Neural progenitor cell (in vitro differentiated cells): ENCODE measurements around the gene NAT9. TPM values are rescaled to one million over a fixed set of nuclear protein-coding genes. Genes with fewer than 3 reads are reported as not detected.

ENCODE experiments used
- DNase-seq: peaks from one replicate; pipeline ENCODE4 v3.0.0-alpha.2; 2016; ENCODE audit warnings: low spot score
- H2AFZ ChIP-seq: fragments of 200-600 bp; sonication (generic); replicated peaks from 2 replicates; pipeline ENCODE4 v1.6.1; 2016; ENCODE audit warnings: antibody characterized with exemption
- H3F3A ChIP-seq: fragments of 200-600 bp; sonication (generic); 2 replicates; pipeline ENCODE4 v1.6.1; 2016; ENCODE audit warnings: antibody characterized with exemption, low read depth
- H3K27ac ChIP-seq: fragments of 200-600 bp; sonication (generic); 2 replicates; pipeline ENCODE4 v1.5.1; 2016; ENCODE audit warnings: mild to moderate bottlenecking
- H3K27me3 ChIP-seq: fragments of 200-600 bp; sonication (generic); 2 replicates; pipeline ENCODE4 v1.6.1; 2016; ENCODE audit warnings: mild to moderate bottlenecking, moderate library complexity
- H3K36me3 ChIP-seq: fragments of 200-600 bp; sonication (generic); 2 replicates; pipeline ENCODE4 v1.5.1; 2016
- H3K4me1 ChIP-seq: fragments of 200-600 bp; sonication (generic); 2 replicates; pipeline ENCODE4 v1.6.1; 2016; ENCODE audit warnings: mixed run types
- H3K4me2 ChIP-seq: fragments of 200-600 bp; sonication (generic); 2 replicates; pipeline ENCODE4 v1.6.1; 2016
- H3K4me3 ChIP-seq: fragments of 200-600 bp; sonication (generic); 2 replicates; pipeline ENCODE4 v1.5.1; 2016
- H3K79me2 ChIP-seq: fragments of 200-600 bp; sonication (generic); 2 replicates; pipeline ENCODE4 v1.6.1; 2016; ENCODE audit warnings: low read depth
- H3K9ac ChIP-seq: fragments of 200-600 bp; sonication (generic); 2 replicates; pipeline ENCODE4 v1.6.1; 2016
- H3K9me3 ChIP-seq: fragments of 200-600 bp; sonication (generic); 2 replicates; pipeline ENCODE4 v1.5.1; 2016; ENCODE audit warnings: low read depth
- H4K20me1 ChIP-seq: fragments of 200-600 bp; sonication (generic); 2 replicates; pipeline ENCODE4 v1.6.1; 2016; ENCODE audit warnings: low read depth
- H3K27ac Mint-ChIP-seq: 3 replicates; pipeline ENCODE4 v1.8.0; 2021; ENCODE audit warnings: mixed read lengths
- H3K27me3 Mint-ChIP-seq: 2 replicates; pipeline ENCODE4 v1.8.0; 2022; ENCODE audit warnings: low read depth, mild to moderate bottlenecking, inconsistent platforms, moderate library complexity, mixed read lengths; ENCODE audit not compliant: insufficient read depth
- H3K36me3 Mint-ChIP-seq: 3 replicates; pipeline ENCODE4 v1.8.0; 2021; ENCODE audit warnings: mixed read lengths
- H3K4me1 Mint-ChIP-seq: 3 replicates; pipeline ENCODE4 v1.8.0; 2021; ENCODE audit warnings: mixed read lengths
- H3K4me3 Mint-ChIP-seq: 3 replicates; pipeline ENCODE4 v1.8.0; 2021; ENCODE audit warnings: mild to moderate bottlenecking, moderate library complexity, mixed read lengths
- H3K9me3 Mint-ChIP-seq: 3 replicates; pipeline ENCODE4 v1.8.0; 2020; ENCODE audit warnings: mixed read lengths
- EZH2 ChIP-seq: fragments of 200-600 bp; sonication (generic); IDR thresholded peaks from 2 replicates; pipeline ENCODE4 v1.6.1; 2017; ENCODE audit warnings: antibody characterized with exemption, mild to moderate bottlenecking, moderate library complexity
- EZH2phosphoT487 ChIP-seq: fragments of 200-600 bp; sonication (generic); IDR thresholded peaks from 2 replicates; pipeline ENCODE4 v1.6.1; 2017; ENCODE audit warnings: antibody characterized with exemption
- total RNA-seq: library from RNA; depleted of rRNA; stranded (reverse); fragments of >200 nt; gene quantifications from 2 replicates; pipeline ENCODE4 v1.2.3, GENCODE V29; 2015; ENCODE audit warnings: low replicate concordance
- TF ChIP-seq, protein P1 (sequence below): fragments of 200-600 bp; sonication (generic); IDR thresholded peaks from 2 replicates; pipeline ENCODE4 v1.5.1; 2017; ENCODE audit warnings: antibody characterized with exemption, mild to moderate bottlenecking

NAT9 gene
- total RNA-seq, 1 donor from 2014 or later, result 75.3 TPM

DNA sequence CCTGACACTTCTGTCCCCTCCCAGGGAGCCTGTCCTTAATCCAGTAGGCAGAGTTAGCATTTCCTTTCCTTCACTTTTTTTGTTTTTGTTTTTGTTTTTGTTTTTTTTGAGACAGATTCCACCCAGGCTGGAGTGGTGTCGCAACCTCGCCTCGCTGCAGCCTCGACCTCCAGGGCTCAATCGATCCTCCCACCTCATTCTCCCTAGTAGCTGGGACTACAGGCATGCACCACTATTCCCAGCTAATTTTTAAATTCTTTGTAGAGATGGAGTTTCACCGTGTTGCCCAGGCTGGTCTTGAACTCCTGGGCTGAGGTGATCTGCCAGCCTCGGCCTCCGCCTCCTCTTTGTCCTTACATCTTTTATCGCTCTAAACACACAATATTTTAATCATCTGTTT is 23.7 kb downstream of the NAT9 start:
- H3K4me1 ChIP-seq, result peaks cover 33% of the 10 kb centered on the region
- H3K27ac Mint-ChIP-seq, result no peak overlapping the region

DNA sequence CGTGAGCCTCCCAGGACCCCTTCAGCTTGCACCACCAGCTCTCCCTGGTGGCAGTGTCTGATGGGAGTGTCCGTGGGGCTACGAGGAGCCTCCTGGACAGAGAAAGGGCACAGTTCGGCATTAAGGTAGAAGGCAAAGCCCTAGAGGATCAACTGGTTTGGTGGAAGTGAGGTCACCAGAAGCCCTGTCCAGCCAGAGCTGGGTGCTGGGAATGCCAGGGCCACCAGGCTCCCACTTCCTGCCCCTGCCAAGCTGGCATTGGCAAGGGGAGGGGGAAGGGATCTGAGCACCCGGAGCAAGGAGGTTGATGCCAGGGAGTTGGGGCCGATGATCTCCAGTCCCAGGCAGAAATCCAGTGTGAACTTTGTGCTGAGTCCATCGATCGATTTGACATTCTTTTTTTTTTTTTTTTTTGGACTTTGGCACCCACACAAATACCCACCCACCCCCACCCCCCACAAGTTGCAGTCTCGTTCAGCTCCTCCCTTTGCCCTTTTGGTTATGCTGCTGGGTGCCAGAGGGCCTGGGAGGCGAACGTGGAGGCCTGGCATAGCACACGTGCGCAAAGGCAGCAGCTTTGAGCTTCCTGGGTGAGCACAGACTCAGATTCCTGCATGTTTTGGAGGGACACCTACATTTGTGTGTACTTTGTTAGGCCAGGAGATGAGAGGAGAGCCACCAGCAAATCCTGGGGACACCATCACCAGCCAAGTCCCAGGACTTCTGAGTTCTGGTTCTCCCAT is 25.6 kb downstream of the NAT9 start:
- Histone ChIP-seq H3K27ac (no peak overlapping the region), H3K9me3 (no peaks in the 10 kb centered on the region), H2AFZ (no peak overlapping the region), H3K4me3 (peak overlapping the region; percentile 99), H3K36me3 (no peaks in the 10 kb centered on the region), H3F3A (peaks cover 34% of the 10 kb centered on the region), H4K20me1 (peaks cover 56% of the 10 kb centered on the region), H3K4me1 (peaks cover 43% of the 10 kb centered on the region), H3K9ac (no peak overlapping the region), H3K79me2 (peaks cover 70% of the 10 kb centered on the region), H3K27me3 (no peaks in the 10 kb centered on the region), H3K4me2 (peak overlapping the region; percentile 87)
- no peak for TF ChIP-seq EZH2phosphoT487
- no peak for TF ChIP-seq EZH2
- TF ChIP-seq, protein P1, sequence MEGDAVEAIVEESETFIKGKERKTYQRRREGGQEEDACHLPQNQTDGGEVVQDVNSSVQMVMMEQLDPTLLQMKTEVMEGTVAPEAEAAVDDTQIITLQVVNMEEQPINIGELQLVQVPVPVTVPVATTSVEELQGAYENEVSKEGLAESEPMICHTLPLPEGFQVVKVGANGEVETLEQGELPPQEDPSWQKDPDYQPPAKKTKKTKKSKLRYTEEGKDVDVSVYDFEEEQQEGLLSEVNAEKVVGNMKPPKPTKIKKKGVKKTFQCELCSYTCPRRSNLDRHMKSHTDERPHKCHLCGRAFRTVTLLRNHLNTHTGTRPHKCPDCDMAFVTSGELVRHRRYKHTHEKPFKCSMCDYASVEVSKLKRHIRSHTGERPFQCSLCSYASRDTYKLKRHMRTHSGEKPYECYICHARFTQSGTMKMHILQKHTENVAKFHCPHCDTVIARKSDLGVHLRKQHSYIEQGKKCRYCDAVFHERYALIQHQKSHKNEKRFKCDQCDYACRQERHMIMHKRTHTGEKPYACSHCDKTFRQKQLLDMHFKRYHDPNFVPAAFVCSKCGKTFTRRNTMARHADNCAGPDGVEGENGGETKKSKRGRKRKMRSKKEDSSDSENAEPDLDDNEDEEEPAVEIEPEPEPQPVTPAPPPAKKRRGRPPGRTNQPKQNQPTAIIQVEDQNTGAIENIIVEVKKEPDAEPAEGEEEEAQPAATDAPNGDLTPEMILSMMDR, result no peak
- DNase-seq, result no peak
- H3K36me3 Mint-ChIP-seq, result peaks cover 15% of the 10 kb centered on the region
- no peaks in the 10 kb centered on the region for H3K9me3 Mint-ChIP-seq
- peaks cover 41% of the 10 kb centered on the region for H3K4me1 Mint-ChIP-seq
- peaks cover 7% of the 10 kb centered on the region for H3K27me3 Mint-ChIP-seq
- H3K27ac Mint-ChIP-seq, result no peak overlapping the region
- H3K4me3 Mint-ChIP-seq, result peak overlapping the region; percentile 98

More for the DNA sequence above, 23.7 kb downstream of the NAT9 start:
- H3K9me3 Mint-ChIP-seq, result no peaks in the 10 kb centered on the region
- H3K4me3 Mint-ChIP-seq, result no peak overlapping the region
- no peak overlapping the region for H2AFZ ChIP-seq
- TF ChIP-seq EZH2 (no peak), EZH2phosphoT487 (no peak)
- TF ChIP-seq, protein P1, result no peak
- H3K9me3 ChIP-seq, result no peaks in the 10 kb centered on the region
- H3K27me3 ChIP-seq, result no peaks in the 10 kb centered on the region
- H3K79me2 ChIP-seq, result peaks cover 89% of the 10 kb centered on the region
- H3K27ac ChIP-seq, result no peak overlapping the region
- H3K36me3 ChIP-seq, result no peaks in the 10 kb centered on the region
- H3K9ac ChIP-seq, result no peak overlapping the region
- DNase-seq, result no peak
- H3K4me3 ChIP-seq, result no peak overlapping the region
- H3K4me2 ChIP-seq, result no peak overlapping the region
- peaks cover 27% of the 10 kb centered on the region for H3K4me1 Mint-ChIP-seq
- peaks cover 69% of the 10 kb centered on the region for H4K20me1 ChIP-seq
- H3K36me3 Mint-ChIP-seq, result peaks cover 15% of the 10 kb centered on the region
- peaks cover 20% of the 10 kb centered on the region for H3F3A ChIP-seq
- peaks cover 6% of the 10 kb centered on the region for H3K27me3 Mint-ChIP-seq

DNA sequence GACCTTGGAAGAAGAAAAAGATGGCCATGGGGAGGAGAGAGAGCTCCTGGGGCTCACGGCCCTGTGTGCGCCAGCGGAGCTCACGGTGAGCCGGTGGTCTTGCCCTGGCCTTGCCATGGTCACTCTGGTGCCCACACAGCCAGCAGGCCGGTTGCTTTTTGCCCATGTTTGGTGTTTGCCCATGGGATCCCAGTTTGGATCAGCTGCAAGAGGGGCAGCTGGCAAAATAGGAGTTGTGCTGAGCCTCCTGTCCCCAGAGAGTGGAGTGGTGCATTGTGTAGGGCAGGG is 26.2 kb downstream of the NAT9 start:
- H3K36me3 Mint-ChIP-seq, result peaks cover 15% of the 10 kb centered on the region
- TF ChIP-seq, protein P1, result no peak
- TF ChIP-seq EZH2 (no peak), EZH2phosphoT487 (no peak)
- Histone ChIP-seq H3K79me2 (peaks cover 65% of the 10 kb centered on the region), H3F3A (peaks cover 39% of the 10 kb centered on the region), H3K4me1 (peaks cover 48% of the 10 kb centered on the region), H3K27me3 (no peaks in the 10 kb centered on the region), H3K9ac (no peak overlapping the region), H3K36me3 (no peaks in the 10 kb centered on the region), H3K4me3 (peak overlapping the region; percentile 99), H3K4me2 (peak overlapping the region; percentile 87), H3K27ac (no peak overlapping the region), H3K9me3 (no peaks in the 10 kb centered on the region), H2AFZ (no peak overlapping the region), H4K20me1 (peaks cover 55% of the 10 kb centered on the region)
- H3K4me1 Mint-ChIP-seq, result peaks cover 41% of the 10 kb centered on the region
- H3K27me3 Mint-ChIP-seq, result peaks cover 7% of the 10 kb centered on the region
- no peak for DNase-seq
- peak overlapping the region; percentile 47 for H3K27ac Mint-ChIP-seq
- H3K9me3 Mint-ChIP-seq, result no peaks in the 10 kb centered on the region
- H3K4me3 Mint-ChIP-seq, result peak overlapping the region; percentile 98
